Measurements from ENCODE around the gene ANKRD6.

Gene ANKRD6

DNA sequence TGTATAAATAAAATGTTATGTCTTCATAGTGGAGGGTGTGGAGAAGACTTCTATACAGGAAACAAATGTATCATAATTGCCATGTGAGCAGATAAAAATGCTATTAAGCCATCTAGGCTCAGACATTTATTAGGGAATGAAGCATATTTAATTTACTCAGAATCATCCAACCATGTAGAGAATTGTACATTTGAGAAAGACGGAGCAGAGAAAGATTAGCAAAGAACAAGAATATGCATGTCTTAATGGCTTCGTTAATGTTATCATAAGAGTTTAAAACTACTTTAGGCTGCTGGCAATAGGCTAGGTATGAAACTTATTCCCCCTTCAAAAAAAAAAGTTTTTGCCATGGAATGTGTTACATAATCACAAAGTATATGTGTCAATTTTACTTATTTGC lies 6.1 kb downstream of the ANKRD6 start:
- CTCF ChIA-PET: no interaction called here

DNA sequence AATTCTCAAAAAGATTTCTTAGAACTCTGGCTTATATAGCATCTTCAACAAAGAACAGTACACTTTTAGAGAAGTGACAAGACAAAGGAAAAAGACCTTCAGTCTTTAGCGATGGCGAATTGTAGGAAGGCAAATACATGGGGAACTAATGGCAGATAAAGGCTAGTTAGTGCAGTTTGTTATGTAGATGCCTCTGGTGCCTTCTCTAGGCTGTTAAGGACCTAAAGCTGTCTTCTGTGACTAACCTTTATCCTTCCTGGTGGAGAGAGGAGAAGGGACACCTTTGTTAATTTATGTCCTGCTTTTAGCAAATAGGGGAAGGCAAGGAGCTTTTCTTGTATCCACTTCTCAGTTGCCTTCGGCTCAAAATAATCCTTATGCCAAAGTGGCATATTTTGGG lies 7.2 kb downstream of the ANKRD6 start:
- POLR2A ChIA-PET: no interaction called here
- TF ChIP-seq, protein P1, sequence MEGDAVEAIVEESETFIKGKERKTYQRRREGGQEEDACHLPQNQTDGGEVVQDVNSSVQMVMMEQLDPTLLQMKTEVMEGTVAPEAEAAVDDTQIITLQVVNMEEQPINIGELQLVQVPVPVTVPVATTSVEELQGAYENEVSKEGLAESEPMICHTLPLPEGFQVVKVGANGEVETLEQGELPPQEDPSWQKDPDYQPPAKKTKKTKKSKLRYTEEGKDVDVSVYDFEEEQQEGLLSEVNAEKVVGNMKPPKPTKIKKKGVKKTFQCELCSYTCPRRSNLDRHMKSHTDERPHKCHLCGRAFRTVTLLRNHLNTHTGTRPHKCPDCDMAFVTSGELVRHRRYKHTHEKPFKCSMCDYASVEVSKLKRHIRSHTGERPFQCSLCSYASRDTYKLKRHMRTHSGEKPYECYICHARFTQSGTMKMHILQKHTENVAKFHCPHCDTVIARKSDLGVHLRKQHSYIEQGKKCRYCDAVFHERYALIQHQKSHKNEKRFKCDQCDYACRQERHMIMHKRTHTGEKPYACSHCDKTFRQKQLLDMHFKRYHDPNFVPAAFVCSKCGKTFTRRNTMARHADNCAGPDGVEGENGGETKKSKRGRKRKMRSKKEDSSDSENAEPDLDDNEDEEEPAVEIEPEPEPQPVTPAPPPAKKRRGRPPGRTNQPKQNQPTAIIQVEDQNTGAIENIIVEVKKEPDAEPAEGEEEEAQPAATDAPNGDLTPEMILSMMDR (IDR thresholded peaks at IDR 0.05; ENCODE audit: insufficient read depth, low read length, missing control alignments): no peak
- no peak for DNase-seq (ENCODE audit: low read depth, low spot score)
- CTCF ChIA-PET: no interaction called here
- no peak overlapping the region for H3K4me3 ChIP-seq (ENCODE audit: low read depth, low read length)

More for the DNA sequence above, 6.1 kb downstream of the ANKRD6 start:
- POLR2A ChIA-PET: no interaction called here
- H3K4me3 ChIP-seq (ENCODE audit: low read depth, low read length): no peak overlapping the region
- TF ChIP-seq, protein P1 (IDR thresholded peaks at IDR 0.05; ENCODE audit: insufficient read depth, low read length, missing control alignments): no peak
- DNase-seq (ENCODE audit: low read depth, low spot score): no peak

DNA sequence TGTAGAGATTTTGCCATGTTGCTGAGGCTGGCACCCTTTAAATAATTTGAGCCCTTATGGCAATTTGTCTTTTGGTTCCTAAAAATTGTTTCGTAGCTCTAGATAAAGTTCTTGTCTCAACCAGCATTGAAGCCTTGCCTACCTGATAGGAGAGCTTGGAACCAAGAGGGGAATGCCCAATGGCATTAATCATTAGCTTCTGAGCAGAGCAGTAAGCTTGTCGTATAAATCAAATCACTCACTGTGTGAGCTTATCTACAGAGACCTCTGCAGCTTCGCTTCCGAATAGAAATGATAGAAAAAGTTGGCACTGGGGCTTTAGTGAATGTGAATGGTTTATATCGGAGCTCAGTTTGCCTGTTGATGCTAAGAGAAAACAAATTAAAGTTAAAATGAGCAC lies 10.7 kb downstream of the ANKRD6 start:
- no peak overlapping the region for H3K4me3 ChIP-seq (ENCODE audit: low read depth, low read length)
- TF ChIP-seq, protein P1 (IDR thresholded peaks at IDR 0.05; ENCODE audit: insufficient read depth, low read length, missing control alignments): no peak
- DNase-seq (ENCODE audit: low read depth, low spot score): no peak
- CTCF ChIA-PET: interaction anchor here (1.0 kb wide), 1 partner anchor 11 kb away, joined by 5 read pairs; the partner anchor contains the start of gene ANKRD6
- POLR2A ChIA-PET: no interaction called here

DNA sequence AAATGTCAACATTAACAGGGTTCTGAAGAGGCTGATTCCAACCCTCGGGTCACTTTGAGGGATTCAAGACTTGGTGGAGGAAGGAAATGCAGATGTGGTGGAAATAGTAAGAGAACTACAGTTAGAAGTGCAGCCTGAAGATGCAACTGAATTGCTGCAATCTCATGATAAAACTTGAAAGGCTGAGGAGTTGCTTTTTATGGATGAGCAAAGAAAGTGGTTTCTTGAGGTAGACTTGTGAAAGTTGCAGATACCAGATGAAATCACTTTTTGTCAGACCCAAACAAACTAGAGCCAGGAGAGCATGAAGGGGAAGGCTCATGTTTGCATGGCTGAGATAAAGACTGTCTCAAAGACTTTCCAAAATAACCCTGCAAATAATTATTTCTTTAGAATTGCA lies 16.2 kb downstream of the ANKRD6 start:
- DNase-seq (ENCODE audit: low read depth, low spot score): no peak
- H3K4me3 ChIP-seq (ENCODE audit: low read depth, low read length): no peak overlapping the region
- POLR2A ChIA-PET: no interaction called here
- TF ChIP-seq, protein P1 (IDR thresholded peaks at IDR 0.05; ENCODE audit: insufficient read depth, low read length, missing control alignments): no peak
- CTCF ChIA-PET: no interaction called here

DNA sequence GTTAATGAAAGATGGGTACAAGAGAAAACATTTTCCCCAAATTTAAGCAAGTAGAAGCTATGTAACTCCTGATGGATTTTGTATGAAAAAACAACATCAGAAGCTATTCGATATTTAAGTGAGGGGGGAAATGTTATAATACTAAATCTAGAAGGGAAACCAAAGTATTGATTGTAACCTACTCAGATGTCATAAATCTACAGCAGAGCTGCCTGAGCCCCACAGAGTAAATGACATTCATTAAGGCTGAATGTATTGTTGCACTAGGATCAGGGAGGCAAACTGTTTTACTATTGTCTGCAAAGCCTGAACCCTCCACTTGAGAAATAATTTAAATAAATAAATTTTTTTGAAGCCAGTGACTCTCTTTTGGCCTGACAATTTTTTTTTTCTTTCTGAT lies 19.3 kb downstream of the ANKRD6 start:
- H3K4me3 ChIP-seq (ENCODE audit: low read depth, low read length): no peak overlapping the region
- ChIA-PET POLR2A (no interaction called here), CTCF (no interaction called here)
- TF ChIP-seq, protein P1 (IDR thresholded peaks at IDR 0.05; ENCODE audit: insufficient read depth, low read length, missing control alignments): no peak
- no peak for DNase-seq (ENCODE audit: low read depth, low spot score)

DNA sequence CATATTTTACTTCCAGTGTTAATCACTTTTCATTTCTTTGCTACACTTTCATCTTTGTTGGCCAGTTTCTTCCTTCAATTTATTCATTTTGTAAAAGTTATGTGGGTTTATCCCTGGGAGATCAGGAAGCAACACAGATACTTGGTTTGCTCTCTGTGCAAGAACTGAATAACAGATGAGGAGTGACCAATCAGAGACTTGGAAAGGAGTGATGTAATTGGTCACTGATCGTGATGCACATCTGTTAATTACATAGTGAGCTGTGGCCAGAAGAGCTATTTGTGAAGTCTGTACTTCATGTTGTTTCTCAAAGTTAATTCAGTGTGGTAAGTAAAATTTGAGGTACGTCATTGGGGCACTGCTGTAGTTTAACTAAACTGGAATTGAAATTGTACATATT lies 21.3 kb downstream of the ANKRD6 start:
- POLR2A ChIA-PET: no interaction called here
- TF ChIP-seq, protein P1 (IDR thresholded peaks at IDR 0.05; ENCODE audit: insufficient read depth, low read length, missing control alignments): no peak
- CTCF ChIA-PET: interaction anchor here (0.9 kb wide), 1 partner anchor 17 kb away, joined by 3 read pairs; no protein-coding TSS in a partner anchor
- H3K4me3 ChIP-seq (ENCODE audit: low read depth, low read length): no peak overlapping the region
- DNase-seq (ENCODE audit: low read depth, low spot score): no peak

Data from AG04449 (cell line).